NB4 (cell line): ENCODE data around the gene USP50.

Experiments used
- CTCF ChIP-seq: IDR thresholded peaks from one replicate; pipeline ENCODE4 v1.5.1; 2012; ENCODE audit warnings: low read depth, low read length
- MAX ChIP-seq: IDR thresholded peaks from 2 replicates; pipeline ENCODE4 v1.6.1; 2011; ENCODE audit warnings: low read depth, low read length
- MYC ChIP-seq: IDR thresholded peaks from 2 replicates; pipeline ENCODE4 v1.6.1; 2011; ENCODE audit warnings: low read depth, low read length
- POLR2A ChIP-seq: IDR thresholded peaks from 2 replicates; pipeline ENCODE4 v1.6.1; 2011; ENCODE audit warnings: mild to moderate bottlenecking; ENCODE audit not compliant: insufficient read length; ENCODE audit errors: extremely low read depth

- no peak for TF ChIP-seq CTCF
- no peak for TF ChIP-seq MAX
- no peak for TF ChIP-seq POLR2A
- TF ChIP-seq MYC = no peak
Measured at GRCh38 chr15:50590288-50590687, 43.8 kb upstream of the USP50 start.
